Measurements from ENCODE around the gene SIGLEC10.

Gene SIGLEC10

DNA sequence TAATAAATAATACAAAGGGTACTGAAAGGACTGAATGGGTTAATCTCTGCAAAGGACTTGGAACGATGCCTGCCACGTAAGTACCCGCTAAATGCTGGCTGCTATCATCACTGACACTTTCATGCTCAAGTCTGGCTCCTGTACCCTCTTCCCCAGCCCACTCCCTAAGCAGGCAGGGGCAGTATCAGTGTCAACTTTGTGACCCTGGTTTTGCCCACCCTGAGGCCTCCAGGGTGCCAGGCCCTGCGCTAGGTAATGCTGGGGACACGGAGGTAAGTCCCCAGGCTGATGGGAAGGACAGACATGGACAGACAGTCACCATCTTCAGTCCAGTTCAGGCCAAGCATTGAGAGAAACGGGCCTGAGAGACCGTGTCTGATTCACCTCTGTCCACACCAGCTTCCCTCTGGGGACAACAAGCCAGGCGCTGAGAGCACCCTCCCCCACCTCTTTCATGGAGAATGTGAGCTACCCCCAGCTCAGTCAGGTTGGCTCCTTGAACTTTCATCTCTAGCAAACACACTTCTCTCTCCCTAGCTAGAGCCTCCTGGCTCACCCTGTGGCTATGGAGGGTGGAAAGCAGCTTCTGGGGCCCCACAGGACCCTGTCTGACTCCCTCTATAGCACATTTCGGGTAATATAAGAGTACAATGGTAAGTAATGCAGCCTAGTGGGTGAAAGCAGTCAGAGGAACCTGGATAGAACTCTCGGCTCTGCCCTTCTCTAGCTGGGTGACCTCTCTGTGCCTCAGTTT lies 52.1 kb downstream of the SIGLEC10 start:
- no peak for DNase-seq (ENCODE audit: low read depth)

DNA sequence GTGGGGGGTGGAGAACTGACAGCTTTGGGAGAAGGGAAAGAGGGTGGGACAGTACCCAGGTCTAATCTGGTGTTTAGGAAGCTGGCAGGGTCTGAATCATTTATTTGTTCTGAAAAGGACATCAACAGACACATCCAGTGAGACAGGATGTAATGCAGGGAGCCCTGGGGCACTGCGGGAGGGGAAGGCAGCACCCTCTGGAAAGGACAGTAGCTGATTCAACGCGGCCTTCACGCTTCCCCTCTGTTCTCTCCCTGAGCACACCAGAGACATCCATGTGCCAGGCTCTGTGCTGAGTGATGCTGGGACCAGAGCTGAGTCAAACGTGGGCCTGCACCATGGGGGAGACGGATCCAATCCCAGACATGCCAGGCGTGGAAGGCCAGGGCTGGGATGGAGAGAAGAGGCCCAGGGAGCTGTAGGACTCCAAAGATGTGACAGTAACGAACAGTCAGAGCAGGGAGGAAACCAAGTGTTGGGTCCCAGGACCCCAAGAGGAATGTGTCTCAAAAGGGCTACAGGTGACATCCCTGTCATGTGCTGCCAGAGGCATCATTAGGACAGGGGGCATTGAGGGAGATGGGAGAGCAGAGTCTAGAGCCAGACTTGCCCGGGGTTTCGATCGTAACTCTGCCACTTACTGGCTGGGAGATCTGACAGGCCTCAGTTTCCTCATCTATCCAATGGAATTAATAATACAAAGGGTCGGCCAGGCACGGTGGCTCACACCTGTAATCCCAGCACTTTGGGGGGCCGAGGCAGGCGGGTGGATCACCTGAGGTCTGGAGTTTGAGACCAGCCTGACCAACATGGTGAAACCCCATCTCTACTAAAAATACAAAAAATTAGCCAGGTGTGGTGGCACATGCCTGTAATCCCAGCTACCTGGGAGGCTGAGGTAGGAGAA lies 53.0 kb downstream of the SIGLEC10 start:
- DNase-seq (ENCODE audit: low read depth) = no peak

DNA sequence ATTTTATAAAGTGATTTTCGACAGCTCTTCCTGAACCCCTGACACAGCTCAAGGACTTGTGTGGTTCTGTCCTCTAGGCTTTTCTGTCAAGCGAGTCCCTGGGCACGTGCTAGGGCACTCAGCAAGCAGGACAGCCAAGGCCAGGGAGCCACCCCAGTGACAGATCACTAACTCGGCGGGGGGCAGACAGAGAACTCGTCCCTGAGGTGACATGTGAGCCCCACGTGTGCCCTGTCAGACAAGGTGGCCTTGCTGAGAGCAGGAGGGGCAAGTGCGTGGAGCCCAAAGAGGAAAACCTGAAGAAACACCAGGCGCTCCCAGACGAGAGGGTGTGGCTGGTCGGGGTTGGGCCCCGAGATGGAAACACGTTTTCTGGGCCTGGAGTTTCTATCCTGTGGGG lies 56.2 kb downstream of the SIGLEC10 start:
- no peak for DNase-seq (ENCODE audit: low read depth)
